ENCODE measurements around the gene ERCC2.

DNA sequence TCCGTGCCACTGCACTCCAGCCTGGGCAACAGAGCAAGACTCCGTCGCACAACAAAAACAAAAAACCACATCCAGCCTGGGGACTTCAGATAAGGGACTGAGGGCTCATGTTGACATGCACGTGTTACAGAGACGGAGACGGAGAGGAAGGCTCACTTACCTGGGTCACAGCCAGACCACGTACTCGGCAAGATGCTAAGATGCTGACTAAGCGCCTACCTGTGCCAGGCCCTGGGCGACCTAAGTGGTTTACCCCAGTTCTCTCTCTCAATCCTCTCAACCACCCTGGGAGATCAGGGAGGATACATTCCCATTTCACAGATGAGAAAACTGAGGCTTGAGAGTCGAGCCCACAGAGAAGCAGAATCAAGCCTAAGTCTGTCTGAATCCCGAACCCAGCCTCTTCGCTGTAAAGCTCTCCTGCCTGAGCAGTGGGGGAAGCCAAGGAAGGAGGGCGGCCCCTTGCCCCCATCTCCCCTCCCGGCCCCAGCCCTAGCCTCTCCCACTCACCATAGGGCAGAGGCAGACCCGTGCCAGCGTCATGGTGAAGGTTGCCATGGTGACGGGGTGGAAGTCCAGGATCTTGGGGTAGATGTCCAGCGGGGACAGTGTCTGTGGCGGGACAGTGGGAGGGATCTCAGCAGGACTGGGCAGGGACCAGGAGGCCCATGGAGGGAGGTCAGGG is 13.5 kb downstream of the ERCC2 start:
- TF ChIP-seq CTCF (conservative IDR thresholded peaks at IDR 0.05; ENCODE audit: low read depth, low read length) (no peak), POLR2A (IDR thresholded peaks at IDR 0.05; ENCODE audit: low read depth, low read length) (no peak), RAD21 (IDR thresholded peaks at IDR 0.05; ENCODE audit: low read length) (no peak), ELK1 (IDR thresholded peaks at IDR 0.05; ENCODE audit: borderline replicate concordance, low read depth, low read length) (no peak), NFE2L2 (IDR thresholded peaks at IDR 0.05; ENCODE audit: low read depth, low read length) (no peak), CEBPB (IDR thresholded peaks at IDR 0.05; ENCODE audit: low read depth, low read length) (no peak), USF2 (IDR thresholded peaks at IDR 0.05; ENCODE audit: low read depth, low read length) (no peak)

Data from IMR-90 (cell line).